IMR-90 (cell line): ENCODE results near the gene RNF111. TPM values are rescaled to one million over a fixed set of nuclear protein-coding genes. Genes with fewer than 3 reads are reported as not detected.

ENCODE experiments used
- ATAC-seq: fragments of 200-7000 bp; cut with Tn5 transposase; 2 replicates; pipeline ENCODE4 v1.9.1; 2020; ENCODE audit warnings: low read depth, mild to moderate bottlenecking, moderate library complexity
- BruUV-seq: library from RNA; stranded (reverse); fragments of 400-500 nt; replicated peaks from 2 replicates; lab custom pipeline; 2021; lab: Mats Ljungman, UMichigan
- CTCF ChIA-PET: fragments of 300-600 bp; formaldehyde crosslinking; extraction: SDS; loops from one replicate; lab custom pipeline; 2021; ENCODE audit warnings: antibody characterized with exemption; lab: Yijun Ruan, JAX
- POLR2A ChIA-PET: fragments of 300-600 bp; sonication (Branson Sonifier 250); formaldehyde crosslinking; loops from one replicate; lab custom pipeline; 2022; ENCODE audit warnings: antibody characterized with exemption; ENCODE audit not compliant: unreplicated experiment; lab: Charles Lee
- DNase-seq: peaks from one replicate; pipeline ENCODE4 v3.0.0; 2013
- H2AFZ ChIP-seq: replicated peaks from 2 replicates; pipeline ENCODE3; 2013; ENCODE audit warnings: low read length, mild to moderate bottlenecking; ENCODE audit not compliant: poor library complexity
- H2AK5ac ChIP-seq: 2 replicates; pipeline ENCODE4 v1.6.1; 2013; ENCODE audit warnings: low read depth, low read length, inconsistent platforms
- H2AK9ac ChIP-seq: replicated peaks from 2 replicates; pipeline ENCODE3; 2013; ENCODE audit warnings: mild to moderate bottlenecking, low read depth, low read length, moderate library complexity; ENCODE audit not compliant: poor library complexity
- H2BK120ac ChIP-seq: 2 replicates; pipeline ENCODE4 v1.6.1; 2013; ENCODE audit warnings: low read depth, low read length, inconsistent platforms
- H2BK15ac ChIP-seq: 3 replicates; pipeline ENCODE4 v1.6.1; 2013; ENCODE audit warnings: low read depth, low read length, inconsistent platforms
- H2BK20ac ChIP-seq: 2 replicates; pipeline ENCODE4 v1.6.1; 2013; ENCODE audit warnings: low read depth, mild to moderate bottlenecking, inconsistent platforms, low read length, moderate library complexity
- H2BK5ac ChIP-seq: 2 replicates; pipeline ENCODE4 v1.6.1; 2013; ENCODE audit warnings: mild to moderate bottlenecking, low read depth, low read length, inconsistent platforms; ENCODE audit not compliant: poor library complexity, severe bottlenecking
- H3K14ac ChIP-seq: replicated peaks from 2 replicates; pipeline ENCODE4 v1.6.1; 2013; ENCODE audit warnings: low read depth, low read length, inconsistent platforms
- H3K18ac ChIP-seq: 2 replicates; pipeline ENCODE4 v1.6.1; 2013; ENCODE audit warnings: low read depth, low read length, control low read depth
- H3K23ac ChIP-seq: 2 replicates; pipeline ENCODE4 v1.6.1; 2013; ENCODE audit warnings: low read depth, low read length, inconsistent platforms
- H3K27ac ChIP-seq: 2 replicates; pipeline ENCODE4 v1.5.1; 2013; ENCODE audit warnings: mild to moderate bottlenecking, control low read depth, low read length; ENCODE audit not compliant: insufficient read depth
- H3K27me3 ChIP-seq: 2 replicates; pipeline ENCODE4 v1.6.1; 2013; ENCODE audit warnings: low read length; ENCODE audit not compliant: control insufficient read depth, insufficient read depth
- H3K36me3 ChIP-seq: 2 replicates; pipeline ENCODE4 v1.6.1; 2013; ENCODE audit warnings: low read length, mixed read lengths; ENCODE audit not compliant: control insufficient read depth, insufficient read depth
- H3K4ac ChIP-seq: 2 replicates; pipeline ENCODE4 v1.6.1; 2013; ENCODE audit warnings: low read depth, low read length, inconsistent platforms
- H3K4me1 ChIP-seq: 2 replicates; pipeline ENCODE4 v1.6.1; 2013; ENCODE audit warnings: low read length, mixed read lengths; ENCODE audit not compliant: control insufficient read depth, insufficient read depth
- H3K4me2 ChIP-seq: 2 replicates; pipeline ENCODE4 v1.6.1; 2013; ENCODE audit warnings: low read depth, mild to moderate bottlenecking, control low read depth, low read length, moderate library complexity
- H3K4me3 ChIP-seq: 2 replicates; pipeline ENCODE4 v1.5.1; 2013; ENCODE audit warnings: low read depth, mild to moderate bottlenecking, control low read depth, low read length, moderate library complexity; ENCODE audit not compliant: insufficient read depth
- H3K56ac ChIP-seq: 2 replicates; pipeline ENCODE4 v1.6.1; 2013; ENCODE audit warnings: low read length, inconsistent platforms; ENCODE audit not compliant: insufficient read depth; ENCODE audit errors: extremely low read depth
- H3K79me1 ChIP-seq, 2 experiments: 2 replicates each; pipeline ENCODE4 v1.6.1; 2013; ENCODE audit warnings: low read length in 2 of 2, inconsistent platforms in 1 of 2, low read depth in 1 of 2
- H3K9ac ChIP-seq: 2 replicates; pipeline ENCODE4 v1.6.1; 2013; ENCODE audit warnings: low read depth, low read length, control low read depth
- H3K9me1 ChIP-seq: 2 replicates; pipeline ENCODE4 v1.6.1; 2013; ENCODE audit warnings: low read length, inconsistent platforms; ENCODE audit not compliant: insufficient read depth
- H3K9me3 ChIP-seq: 2 replicates; pipeline ENCODE4 v1.6.1; 2013; ENCODE audit warnings: low read length; ENCODE audit not compliant: control insufficient read depth, insufficient read depth
- H4K20me1 ChIP-seq: 2 replicates; pipeline ENCODE4 v1.6.1; 2013; ENCODE audit warnings: low read length, inconsistent platforms; ENCODE audit not compliant: insufficient read depth
- H4K5ac ChIP-seq: 2 replicates; pipeline ENCODE4 v1.6.1; 2013; ENCODE audit warnings: mild to moderate bottlenecking, low read depth, low read length, control low read depth
- H4K8ac ChIP-seq, 2 experiments: 2 replicates each; pipeline ENCODE4 v1.6.1; 2013; ENCODE audit warnings: low read depth in 2 of 2, low read length in 2 of 2, control low read depth in 1 of 2, inconsistent platforms in 1 of 2
- H4K91ac ChIP-seq: 2 replicates; pipeline ENCODE4 v1.6.1; 2013; ENCODE audit warnings: low read depth, low read length, inconsistent platforms; ENCODE audit not compliant: insufficient read depth
- BHLHE40 ChIP-seq: fragments of 150-350 bp; IDR thresholded peaks from 2 replicates; pipeline ENCODE4 v1.6.1; 2016; ENCODE audit warnings: mild to moderate bottlenecking, low read depth, low read length
- CHD1 ChIP-seq: IDR thresholded peaks from 2 replicates; pipeline ENCODE4 v1.6.1; 2012; ENCODE audit warnings: low read depth, low read length, improper control_type of control experiment
- FOS ChIP-seq: fragments of 150-350 bp; IDR thresholded peaks from 2 replicates; pipeline ENCODE4 v1.6.1; 2016; ENCODE audit warnings: low read depth, low read length
- MAFK ChIP-seq: IDR thresholded peaks from 2 replicates; pipeline ENCODE4 v1.6.1; 2012; ENCODE audit warnings: low read depth, low read length, improper control_type of control experiment
- MAZ ChIP-seq: IDR thresholded peaks from 2 replicates; pipeline ENCODE4 v1.6.1; 2012; ENCODE audit warnings: low read depth, mild to moderate bottlenecking, low read length, improper control_type of control experiment, moderate library complexity, borderline replicate concordance
- NFE2L2 ChIP-seq: fragments of 150-350 bp; IDR thresholded peaks from 2 replicates; pipeline ENCODE4 v1.6.1; 2016; ENCODE audit warnings: low read depth, mild to moderate bottlenecking, low read length
- POLR2A ChIP-seq: IDR thresholded peaks from 2 replicates; pipeline ENCODE4 v1.6.1; 2012; ENCODE audit warnings: mild to moderate bottlenecking, low read depth, low read length
- RFX5 ChIP-seq: IDR thresholded peaks from 2 replicates; pipeline ENCODE4 v1.8.0; 2012; ENCODE audit warnings: low read depth, mild to moderate bottlenecking, low read length, moderate library complexity
- SMC3 ChIP-seq: fragments of 150-350 bp; IDR thresholded peaks from 2 replicates; pipeline ENCODE4 v1.6.1; 2016; ENCODE audit warnings: low read depth, mild to moderate bottlenecking, antibody characterized with exemption, low read length, moderate library complexity
- WGBS, 2 experiments: methylation state at CpG; one replicate each; pipeline versions ENCODE4 v1.1.5 to v1.1.7; 2013; ENCODE audit warnings: missing lambda C conversion rate in 2 of 2; ENCODE audit not compliant: insufficient read length in 1 of 2; ENCODE audit errors: extremely low coverage in 2 of 2; 5-methylcytosine and 5-hydroxymethylcytosine counted together
- dilution Hi-C: fragments of 300-500 bp; cut with HindIII; formaldehyde crosslinking; loops from one replicate; pipeline ENCODE4 v1.14.3; 2018; ENCODE audit warnings: low sequenced_read_pairs; ENCODE audit not compliant: unreplicated experiment
- in situ Hi-C: fragments of 300-500 bp; cut with MboI; formaldehyde crosslinking; loops from 3 replicates; pipeline ENCODE4 v1.14.3; 2019; ENCODE audit warnings: low sequenced_read_pairs, inconsistent platforms, mixed read lengths
- intact Hi-C: fragments of 100-400 bp; cut with micrococcal nuclease; formaldehyde crosslinking; loops from 2 replicates; pipeline ENCODE4 v1.10.0; 2022
- polyA plus RNA-seq, 3 experiments: library from polyadenylated mRNA; depleted of rRNA; stranded (reverse); fragments of >200 nt; gene quantifications; 2 replicates each; pipeline ENCODE4 v1.2.3, GENCODE V29; 2012; ENCODE audit warnings: low replicate concordance in 1 of 3
- total RNA-seq: library from RNA; depleted of rRNA; stranded (reverse); fragments of >200 nt; gene quantifications from 2 replicates; pipeline ENCODE4 v1.2.3, GENCODE V29; 2012

The RNF111 gene
- total and polyA plus RNA-seq, 2 of the 4 experiments (the other 2 are of a cell fraction): 13.5 to 20.1 TPM

DNA sequence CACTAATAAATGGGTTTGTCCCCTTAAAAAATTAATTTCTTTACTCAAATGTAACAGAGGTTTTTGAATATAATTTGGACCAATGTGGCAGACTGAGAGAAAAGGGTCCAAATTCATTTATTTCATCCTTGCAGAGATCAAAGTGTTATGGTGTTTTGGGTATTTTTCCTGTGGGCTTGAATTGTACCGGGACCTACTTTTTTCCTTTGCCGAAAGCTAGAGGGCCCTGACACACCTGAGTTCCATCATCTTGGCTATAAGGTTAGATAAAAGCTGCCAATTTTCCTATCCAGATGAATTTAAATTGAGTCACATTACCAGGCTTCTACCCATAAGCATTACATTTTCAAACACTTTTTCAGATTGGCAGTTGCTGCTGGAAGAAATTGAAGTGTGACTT is 118.4 kb downstream of the RNF111 start:
- in situ Hi-C loops: no loop called here

More for the DNA sequence above, 118.4 kb downstream of the RNF111 start:
- no peaks in the 10 kb centered on the region for H3K27me3 ChIP-seq
- peak overlapping the region; percentile 67 to 79; a peak in 3 of 4 replicates for H4K8ac ChIP-seq
- peak overlapping the region; percentile 77 for H3K4me3 ChIP-seq
- no peak overlapping the region for H2BK120ac ChIP-seq
- no peak overlapping the region for H2BK20ac ChIP-seq
- DNase-seq (no peak), ATAC-seq (no peak)
- H2AK5ac ChIP-seq: no peak overlapping the region
- H3K14ac ChIP-seq: peak overlapping the region; percentile 89
- POLR2A ChIA-PET: no interaction called here
- peak overlapping the region; percentile 70 for H3K23ac ChIP-seq
- H2BK15ac ChIP-seq: no peak overlapping the region
- H3K9me1 ChIP-seq: no peaks in the 10 kb centered on the region
- H4K5ac ChIP-seq: no peak overlapping the region
- intact Hi-C loops: loop anchor here (5.0 kb wide), 1 partner anchor 119 kb away; the partner anchor contains the start of gene RNF111
- WGBS, 2 experiments: no CpG with 5 or more reads among the region's 2 CpGs
- peak overlapping the region; percentile 19 for H2BK5ac ChIP-seq
- H2AFZ ChIP-seq: no peak overlapping the region
- dilution Hi-C loops: no loop called here
- H4K91ac ChIP-seq: no peak overlapping the region
- no peaks in the 10 kb centered on the region for H3K9me3 ChIP-seq
- H4K20me1 ChIP-seq: no peaks in the 10 kb centered on the region
- peaks cover 20 to 33% of the 10 kb centered on the region in 2 experiments for H3K79me1 ChIP-seq
- H3K36me3 ChIP-seq: no peaks in the 10 kb centered on the region; the same call in 1 of the 2 replicates
- no peak overlapping the region; the same call in 1 of the 2 replicates for H3K27ac ChIP-seq
- H3K56ac ChIP-seq: peak overlapping the region; percentile 57; the same call in 1 of the 2 replicates
- H2AK9ac ChIP-seq: no peak overlapping the region
- no peak overlapping the region for H3K18ac ChIP-seq
- H3K4me2 ChIP-seq: peak overlapping the region; percentile 74
- H3K4ac ChIP-seq: no peak overlapping the region
- H3K9ac ChIP-seq: peak overlapping the region; percentile 45; the same call in 1 of the 2 replicates
- CTCF ChIA-PET: interaction anchor here (0.6 kb wide), 1 partner anchor 278 kb away, joined by 5 read pairs; no protein-coding TSS in a partner anchor
- H3K4me1 ChIP-seq: no peaks in the 10 kb centered on the region
- no TSS peak for BruUV-seq
- TF ChIP-seq BHLHE40 (no peak), RFX5 (no peak), SMC3 (no peak), CHD1 (no peak), NFE2L2 (no peak), FOS (no peak), POLR2A (no peak), MAFK (no peak), MAZ (no peak)
